ENCODE data around the gene SCUBE2.

The SCUBE2 gene

GRCh38 chr11:9069862-9070470 is 21.4 kb downstream of the SCUBE2 start:
- TF ChIP-seq ZNF670 (tag by site-specific recombination; IDR thresholded peaks at IDR 0.05; ENCODE audit: low read depth) (no peak), ZNF366 (tag by site-specific recombination; conservative IDR thresholded peaks at IDR 0.05) (no peak), ZNF266 (tag by site-specific recombination; IDR thresholded peaks at IDR 0.05; ENCODE audit: low read depth) (no peak), WT1 (tag by site-specific recombination; IDR thresholded peaks at IDR 0.05) (no peak), ZNF157 (tag by site-specific recombination; IDR thresholded peaks at IDR 0.05) (no peak), ZNF341 (tag by site-specific recombination; IDR thresholded peaks at IDR 0.05; ENCODE audit: low read depth) (no peak), BCL11A (tag by site-specific recombination; IDR thresholded peaks at IDR 0.05; ENCODE audit: low read depth) (no peak), KLF9 (tag by site-specific recombination; IDR thresholded peaks at IDR 0.05; ENCODE audit: low read depth) (no peak), ZBTB21 (tag by site-specific recombination; IDR thresholded peaks at IDR 0.05) (no peak)
- Histone ChIP-seq H3K27ac (ENCODE audit: extremely low read depth, low read depth, low read length) (no peak overlapping the region), H3K4me3 (ENCODE audit: low read depth, low read length) (no peak overlapping the region), H3K4me1 (ENCODE audit: control insufficient read depth, insufficient read depth, low read length) (no peaks in the 10 kb centered on the region), H3K9me3 (ENCODE audit: control insufficient read depth, insufficient read depth, low read depth, low read length) (no peaks in the 10 kb centered on the region), H3K36me3 (ENCODE audit: control insufficient read depth in 2 of 2, insufficient read depth in 1 of 2, low read length in 2 of 2) (no peaks in the 10 kb centered on the region)
- CTCF ChIA-PET = no interaction called here
- POLR2A ChIA-PET = no interaction called here

- Histone ChIP-seq H3K4me3 (ENCODE audit: low read depth, low read length) (no peak overlapping the region), H3K36me3 (ENCODE audit: control insufficient read depth in 2 of 2, insufficient read depth in 1 of 2, low read length in 2 of 2) (no peaks in the 10 kb centered on the region), H3K27ac (ENCODE audit: extremely low read depth, low read depth, low read length) (no peak overlapping the region), H3K9me3 (ENCODE audit: control insufficient read depth, insufficient read depth, low read depth, low read length) (no peaks in the 10 kb centered on the region), H3K4me1 (ENCODE audit: control insufficient read depth, insufficient read depth, low read length) (no peaks in the 10 kb centered on the region)
- POLR2A ChIA-PET = no interaction called here
- TF ChIP-seq ZNF16 (tag by site-specific recombination; IDR thresholded peaks at IDR 0.05; ENCODE audit: low read depth) (no peak), WT1 (tag by site-specific recombination; IDR thresholded peaks at IDR 0.05) (no peak), SCRT1 (tag by site-specific recombination; IDR thresholded peaks at IDR 0.05; ENCODE audit: borderline replicate concordance) (0 out of 2 replicates have a peak, but pooled peaks have one; percentile 10), SCRT2 (tag by site-specific recombination; IDR thresholded peaks at IDR 0.05) (peak; percentile 85)
- CTCF ChIA-PET = no interaction called here
Observed at GRCh38 chr11:9069256-9069655, 22.1 kb downstream of the SCUBE2 start.

GRCh38 chr11:9066433-9066925 is 24.9 kb downstream of the SCUBE2 start:
- H3K9me3 ChIP-seq (ENCODE audit: control insufficient read depth, insufficient read depth, low read depth, low read length) = no peaks in the 10 kb centered on the region
- TF ChIP-seq PBX3 (CRISPR knock-in tag; IDR thresholded peaks at IDR 0.05) (no peak), ZNF211 (tag by site-specific recombination; IDR thresholded peaks at IDR 0.05; ENCODE audit: low read depth) (no peak), FEZF1 (tag by site-specific recombination; IDR thresholded peaks at IDR 0.05) (no peak)
- no peaks in the 10 kb centered on the region for H3K36me3 ChIP-seq (ENCODE audit: control insufficient read depth in 2 of 2, insufficient read depth in 1 of 2, low read length in 2 of 2)
- no peak overlapping the region for H3K27ac ChIP-seq (ENCODE audit: extremely low read depth, low read depth, low read length)
- POLR2A ChIA-PET = no interaction called here
- CTCF ChIA-PET = interaction anchor here (0.6 kb wide), 1 partner anchor 55 kb away, joined by 3 read pairs; no protein-coding TSS in a partner anchor
- no peak overlapping the region for H3K4me3 ChIP-seq (ENCODE audit: low read depth, low read length)
- H3K4me1 ChIP-seq (ENCODE audit: control insufficient read depth, insufficient read depth, low read length) = no peaks in the 10 kb centered on the region

- Histone ChIP-seq H3K27ac (ENCODE audit: extremely low read depth, low read depth, low read length) (no peak overlapping the region), H3K9me3 (ENCODE audit: control insufficient read depth, insufficient read depth, low read depth, low read length) (no peaks in the 10 kb centered on the region), H3K36me3 (ENCODE audit: control insufficient read depth in 2 of 2, insufficient read depth in 1 of 2, low read length in 2 of 2) (no peaks in the 10 kb centered on the region), H3K4me3 (ENCODE audit: low read depth, low read length) (no peak overlapping the region), H3K4me1 (ENCODE audit: control insufficient read depth, insufficient read depth, low read length) (no peaks in the 10 kb centered on the region)
- ChIA-PET POLR2A (no interaction called here), CTCF (interaction anchor here (0.6 to 1.1 kb wide), 2 partner anchors 15 to 107 kb away, joined by 4 read pairs; no protein-coding TSS in a partner anchor)
- TF ChIP-seq ZBTB8A (tag by site-specific recombination; IDR thresholded peaks at IDR 0.05) (peak; percentile 63), ZNF148 (tag by site-specific recombination; IDR thresholded peaks at IDR 0.05; ENCODE audit: borderline replicate concordance) (no peak)
Observed at GRCh38 chr11:9065607-9066432, 25.6 kb downstream of the SCUBE2 start.
